ENCODE measurements around the gene GIT2. TPM values are rescaled to one million over a fixed set of nuclear protein-coding genes. Genes with fewer than 3 reads are reported as not detected.
"Not testable (repeated sequence)": the region's sequence is repeated elsewhere in the genome, so short reads cannot be mapped to it uniquely, and the experiment has no call there.

GIT2 gene
- total and polyA plus RNA-seq, 10 donors, result 26.5 to 169 (median 121) TPM

DNA sequence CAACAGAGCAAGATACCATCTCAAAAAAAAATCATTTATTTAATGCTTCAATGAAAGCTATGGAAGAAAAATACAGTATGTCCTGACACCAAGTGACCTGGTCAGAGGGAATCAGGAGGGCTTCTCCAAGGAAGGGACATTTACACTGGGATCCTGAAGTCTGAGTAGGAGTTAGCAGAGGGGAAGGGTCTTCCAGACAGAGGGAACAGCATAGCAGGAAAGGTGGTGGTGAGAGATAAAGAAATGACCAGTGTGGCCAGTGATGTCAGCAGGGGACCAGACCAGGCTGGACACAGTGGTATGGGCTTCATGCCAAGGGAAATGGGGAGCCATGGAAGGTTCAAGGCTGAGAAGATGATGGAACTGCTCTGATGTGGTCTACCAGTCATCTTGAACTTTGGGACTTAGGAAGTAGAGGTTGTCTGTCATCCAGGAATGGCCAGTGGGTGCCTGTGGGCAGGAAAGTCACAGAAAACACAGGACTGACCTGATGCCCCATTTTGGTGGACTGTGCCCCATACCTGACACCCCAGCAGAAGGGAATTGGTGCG, 103.9 kb downstream of the GIT2 start:
- Histone ChIP-seq H3K36me3 (no peaks in the 10 kb centered on the region), H3K27me3 (replicated peaks in 1 of 7) (no peaks in the 10 kb centered on the region), H3K4me1 (peaks cover 10 to 61% (median 41%) of the 10 kb centered on the region in 6 donors), H3K27ac (peak overlapping the region in 5 of 8 donors; percentile 27 to 63 (median 39)), H3K4me3 (no peak overlapping the region), H3K9me3 (no peaks in the 10 kb centered on the region)
- TF ChIP-seq POLR2AphosphoS5 (IDR thresholded peaks at IDR 0.05), result no peak
- TF ChIP-seq, protein P1, sequence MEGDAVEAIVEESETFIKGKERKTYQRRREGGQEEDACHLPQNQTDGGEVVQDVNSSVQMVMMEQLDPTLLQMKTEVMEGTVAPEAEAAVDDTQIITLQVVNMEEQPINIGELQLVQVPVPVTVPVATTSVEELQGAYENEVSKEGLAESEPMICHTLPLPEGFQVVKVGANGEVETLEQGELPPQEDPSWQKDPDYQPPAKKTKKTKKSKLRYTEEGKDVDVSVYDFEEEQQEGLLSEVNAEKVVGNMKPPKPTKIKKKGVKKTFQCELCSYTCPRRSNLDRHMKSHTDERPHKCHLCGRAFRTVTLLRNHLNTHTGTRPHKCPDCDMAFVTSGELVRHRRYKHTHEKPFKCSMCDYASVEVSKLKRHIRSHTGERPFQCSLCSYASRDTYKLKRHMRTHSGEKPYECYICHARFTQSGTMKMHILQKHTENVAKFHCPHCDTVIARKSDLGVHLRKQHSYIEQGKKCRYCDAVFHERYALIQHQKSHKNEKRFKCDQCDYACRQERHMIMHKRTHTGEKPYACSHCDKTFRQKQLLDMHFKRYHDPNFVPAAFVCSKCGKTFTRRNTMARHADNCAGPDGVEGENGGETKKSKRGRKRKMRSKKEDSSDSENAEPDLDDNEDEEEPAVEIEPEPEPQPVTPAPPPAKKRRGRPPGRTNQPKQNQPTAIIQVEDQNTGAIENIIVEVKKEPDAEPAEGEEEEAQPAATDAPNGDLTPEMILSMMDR (IDR thresholded peaks at IDR 0.05 in 8 of 11, conservative IDR thresholded peaks at IDR 0.05 in 3 of 11), result no peak
- no peak for TF ChIP-seq POLR2A (IDR thresholded peaks at IDR 0.05)
- 83 to 100% (median 100%) methylated on average over 1 of the region's 1 CpG for WGBS, 5 donors
- no peak for DNase-seq
- intact Hi-C loops (cut with DNase I; ENCODE audit: low total_unique reads), result no loop called here

DNA sequence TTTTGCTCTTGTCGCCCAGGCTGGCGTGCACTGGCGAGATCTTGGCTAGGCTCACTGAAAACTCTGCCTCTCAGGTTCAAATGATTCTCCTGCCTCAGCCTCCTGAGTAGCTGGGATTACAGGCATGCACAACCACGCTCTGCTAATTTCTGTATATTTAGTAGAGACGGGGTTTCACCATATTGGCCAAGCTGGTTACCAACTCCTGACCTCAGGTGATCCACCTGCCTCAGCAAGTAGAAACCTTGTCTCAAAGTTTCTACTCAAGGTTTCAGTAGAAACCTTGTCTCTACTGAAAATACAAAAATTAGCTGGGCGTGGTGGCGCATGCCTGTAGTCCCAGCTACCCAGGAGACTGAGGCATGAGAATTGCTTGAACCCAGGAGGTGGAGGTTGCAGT, 104.4 kb downstream of the GIT2 start:
- Histone ChIP-seq H3K4me1 (peaks cover 10 to 66% (median 42%) of the 10 kb centered on the region in 6 donors), H3K27ac (peak overlapping the region in 2 of 8 donors; percentile 50 to 63)
- DNase-seq; H3K36me3 ChIP-seq; H3K27me3 ChIP-seq (replicated peaks in 1 of 7); H3K4me3 ChIP-seq; intact Hi-C loops (cut with DNase I; ENCODE audit: low total_unique reads); H3K9me3 ChIP-seq: not testable (repeated sequence)
- 86 to 95% (median 91%) methylated on average over 7 of the region's 7 CpGs for WGBS, 5 donors

DNA sequence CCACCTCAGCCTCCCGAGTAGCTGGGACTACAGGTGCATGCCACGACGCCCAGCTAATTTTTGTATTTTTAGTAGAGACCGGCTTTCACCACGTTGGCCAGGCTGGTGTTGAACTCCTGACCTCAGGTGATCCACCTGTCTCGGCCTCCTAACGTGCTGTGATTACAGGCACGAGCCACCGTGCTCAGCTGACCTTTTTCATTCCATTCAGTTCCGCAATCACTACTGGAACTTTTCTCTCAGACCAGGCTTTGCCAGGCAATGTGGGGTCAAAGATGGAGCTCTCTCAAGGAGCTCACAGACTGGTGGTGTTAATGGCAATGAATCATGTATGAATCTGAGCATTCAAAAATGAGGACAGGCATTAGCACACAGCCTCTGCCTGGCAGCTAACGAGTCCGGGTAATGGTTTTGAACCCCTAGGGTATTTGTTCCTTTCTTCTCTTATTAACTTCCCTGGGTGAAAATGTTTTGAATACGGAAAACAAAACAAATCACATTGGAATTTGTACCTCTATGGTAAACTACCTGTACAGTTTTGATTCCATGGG, 105.5 kb downstream of the GIT2 start:
- no peak overlapping the region for H3K27ac ChIP-seq
- H3K9me3 ChIP-seq, result no peaks in the 10 kb centered on the region
- TF ChIP-seq POLR2AphosphoS5 (IDR thresholded peaks at IDR 0.05) (no peak), POLR2A (IDR thresholded peaks at IDR 0.05) (no peak)
- TF ChIP-seq, protein P1 (IDR thresholded peaks at IDR 0.05 in 8 of 11, conservative IDR thresholded peaks at IDR 0.05 in 3 of 11), result no peak
- no peak overlapping the region for H3K4me3 ChIP-seq
- DNase-seq, result no peak
- H3K27me3 ChIP-seq (replicated peaks in 1 of 7), result no peaks in the 10 kb centered on the region
- peaks cover 10 to 69% (median 42%) of the 10 kb centered on the region in 6 donors for H3K4me1 ChIP-seq
- H3K36me3 ChIP-seq, result no peaks in the 10 kb centered on the region
- intact Hi-C loops (cut with DNase I; ENCODE audit: low total_unique reads), result no loop called here
- 86 to 93% (median 90%) methylated on average over 13 of the region's 13 CpGs for WGBS, 5 donors

DNA sequence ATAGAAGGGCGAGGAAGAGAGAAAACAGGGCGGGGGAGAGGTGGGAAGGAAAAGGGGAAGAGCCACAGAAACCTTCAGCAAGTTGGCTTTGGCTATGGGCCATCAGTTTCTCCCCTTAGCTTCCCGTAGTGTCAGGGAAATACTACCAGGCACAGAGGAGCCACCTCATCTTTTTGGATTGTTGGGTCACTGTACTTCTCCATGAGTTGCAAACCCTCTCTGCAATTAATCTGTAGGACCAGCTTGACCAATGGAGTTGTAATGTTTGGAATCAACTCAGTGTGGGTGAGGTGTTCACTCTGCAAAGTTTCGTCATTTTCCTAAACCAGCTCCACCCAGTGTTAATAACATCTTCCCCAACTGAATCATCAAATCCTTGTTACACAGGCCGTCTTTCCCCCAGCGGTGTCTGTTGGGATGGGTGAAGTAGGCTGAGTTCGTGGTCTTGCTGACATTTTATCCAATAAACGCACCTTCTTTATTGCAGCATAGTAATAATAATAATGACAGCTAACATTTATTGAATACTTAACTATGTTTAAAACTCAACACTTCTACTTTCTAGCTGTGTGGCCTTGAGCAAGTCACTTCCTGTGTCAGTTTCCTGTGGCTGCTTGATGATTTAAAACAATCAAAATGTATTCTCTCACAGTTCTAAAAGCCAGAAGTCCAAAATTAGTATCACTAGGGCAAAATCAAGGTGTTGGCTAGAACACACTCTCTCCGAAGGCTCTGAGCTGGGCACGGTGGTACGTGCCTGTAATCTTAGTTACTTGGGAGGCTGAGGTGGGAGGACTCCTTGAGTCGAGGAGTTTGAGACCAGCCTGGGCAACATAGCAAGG, 107.8 kb downstream of the GIT2 start:
- DNase-seq, result no peak
- Histone ChIP-seq H3K4me1 (peaks cover 10 to 64% (median 40%) of the 10 kb centered on the region in 6 donors), H3K27me3 (replicated peaks in 1 of 7) (no peaks in the 10 kb centered on the region), H3K4me3 (peak overlapping the region in 1 of 8 donors; percentile 44), H3K36me3 (no peaks in the 10 kb centered on the region), H3K27ac (peak overlapping the region; percentile 87 to 92 (median 90)), H3K9me3 (no peaks in the 10 kb centered on the region)
- WGBS, 5 donors, result 17 to 35% (median 21%) methylated on average over 12 of the region's 12 CpGs
- peak in 1 of 3 donors; percentile 12 for TF ChIP-seq POLR2AphosphoS5 (IDR thresholded peaks at IDR 0.05)
- TF ChIP-seq, protein P1 (IDR thresholded peaks at IDR 0.05 in 8 of 11, conservative IDR thresholded peaks at IDR 0.05 in 3 of 11), result no peak
- intact Hi-C loops (cut with DNase I; ENCODE audit: low total_unique reads), result loop anchor here (10.0 kb wide), 1 partner anchor 84 kb away; no protein-coding TSS in a partner anchor

Data from spleen (tissue), 11 donors.